ENCODE results near the gene ADAMTS4.

DNA sequence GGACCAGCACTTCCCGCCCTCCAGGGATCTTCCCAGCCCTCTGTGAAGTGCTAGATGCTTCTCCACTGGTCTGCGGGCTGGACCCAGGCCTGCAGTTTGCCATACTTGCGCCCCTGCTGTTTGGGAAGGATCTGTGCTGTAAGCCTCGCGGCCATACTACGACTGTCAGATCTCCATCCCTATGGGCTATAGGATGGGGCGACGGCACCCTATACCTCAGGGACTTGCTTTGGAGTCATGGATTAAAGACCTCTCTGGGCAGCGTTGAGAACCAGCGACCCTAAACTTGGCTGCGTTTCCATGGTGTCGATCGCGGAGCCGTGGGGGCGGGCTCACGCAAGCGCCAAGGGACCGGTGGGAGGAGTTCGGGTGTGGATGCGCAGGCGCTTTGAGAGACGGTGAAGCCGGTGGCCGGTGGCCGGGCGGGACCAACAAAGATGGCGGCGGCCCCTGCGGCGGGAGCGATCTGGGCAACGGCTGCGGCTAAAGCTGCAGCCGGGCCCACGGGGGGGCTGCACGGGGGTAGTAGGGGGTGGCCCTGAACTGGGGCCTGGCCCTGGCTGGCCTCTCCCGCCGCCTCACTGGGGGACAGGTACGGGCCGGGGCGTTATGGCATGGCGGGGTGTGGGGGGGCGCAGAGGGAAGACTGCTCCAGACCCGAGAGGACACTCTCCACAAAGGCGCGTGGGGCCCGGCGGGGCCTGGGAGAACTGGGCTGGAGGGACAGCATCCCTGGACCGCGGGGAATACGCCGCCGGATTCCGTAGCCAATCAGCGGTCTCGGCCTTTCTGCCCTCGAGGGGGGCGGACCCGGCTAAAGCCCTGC is 39.6 kb downstream of the ADAMTS4 start, which contains the start of gene USP21:
- TF ChIP-seq, protein P1, sequence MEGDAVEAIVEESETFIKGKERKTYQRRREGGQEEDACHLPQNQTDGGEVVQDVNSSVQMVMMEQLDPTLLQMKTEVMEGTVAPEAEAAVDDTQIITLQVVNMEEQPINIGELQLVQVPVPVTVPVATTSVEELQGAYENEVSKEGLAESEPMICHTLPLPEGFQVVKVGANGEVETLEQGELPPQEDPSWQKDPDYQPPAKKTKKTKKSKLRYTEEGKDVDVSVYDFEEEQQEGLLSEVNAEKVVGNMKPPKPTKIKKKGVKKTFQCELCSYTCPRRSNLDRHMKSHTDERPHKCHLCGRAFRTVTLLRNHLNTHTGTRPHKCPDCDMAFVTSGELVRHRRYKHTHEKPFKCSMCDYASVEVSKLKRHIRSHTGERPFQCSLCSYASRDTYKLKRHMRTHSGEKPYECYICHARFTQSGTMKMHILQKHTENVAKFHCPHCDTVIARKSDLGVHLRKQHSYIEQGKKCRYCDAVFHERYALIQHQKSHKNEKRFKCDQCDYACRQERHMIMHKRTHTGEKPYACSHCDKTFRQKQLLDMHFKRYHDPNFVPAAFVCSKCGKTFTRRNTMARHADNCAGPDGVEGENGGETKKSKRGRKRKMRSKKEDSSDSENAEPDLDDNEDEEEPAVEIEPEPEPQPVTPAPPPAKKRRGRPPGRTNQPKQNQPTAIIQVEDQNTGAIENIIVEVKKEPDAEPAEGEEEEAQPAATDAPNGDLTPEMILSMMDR (IDR thresholded peaks at IDR 0.05; ENCODE audit: borderline replicate concordance, extremely low read depth, low read length, poor library complexity, severe bottlenecking), result no peak
- no peak for TF ChIP-seq EZH2 (IDR thresholded peaks at IDR 0.05; ENCODE audit: borderline replicate concordance, low read depth, low read length, severe bottlenecking)
